Sigmoid colon (tissue), 4 donors: Measurements from ENCODE around the gene SPATA6.
"Not testable (repeated sequence)": the region's sequence is repeated elsewhere in the genome, so short reads cannot be mapped to it uniquely, and the experiment has no call there.

ENCODE experiments used
- POLR2AphosphoS5 ChIP-seq, 4 donors: sonication (generic); formaldehyde crosslinking; IDR thresholded peaks; one replicate each; pipeline ENCODE4 v1.6.1; 2017; ENCODE audit warnings: antibody characterized with exemption in 4 of 4
- TF ChIP-seq, protein P1 (sequence below), 4 experiments: fragments of 450-650 bp in 3 of 4; fragments of 200-600 bp in 1 of 4; IDR thresholded peaks; one replicate each; pipeline ENCODE4 v1.5.1; 2016 to 2019; ENCODE audit warnings: antibody characterized with exemption in 4 of 4, mild to moderate bottlenecking in 3 of 4, moderate library complexity in 2 of 4

- TF ChIP-seq, protein P1, sequence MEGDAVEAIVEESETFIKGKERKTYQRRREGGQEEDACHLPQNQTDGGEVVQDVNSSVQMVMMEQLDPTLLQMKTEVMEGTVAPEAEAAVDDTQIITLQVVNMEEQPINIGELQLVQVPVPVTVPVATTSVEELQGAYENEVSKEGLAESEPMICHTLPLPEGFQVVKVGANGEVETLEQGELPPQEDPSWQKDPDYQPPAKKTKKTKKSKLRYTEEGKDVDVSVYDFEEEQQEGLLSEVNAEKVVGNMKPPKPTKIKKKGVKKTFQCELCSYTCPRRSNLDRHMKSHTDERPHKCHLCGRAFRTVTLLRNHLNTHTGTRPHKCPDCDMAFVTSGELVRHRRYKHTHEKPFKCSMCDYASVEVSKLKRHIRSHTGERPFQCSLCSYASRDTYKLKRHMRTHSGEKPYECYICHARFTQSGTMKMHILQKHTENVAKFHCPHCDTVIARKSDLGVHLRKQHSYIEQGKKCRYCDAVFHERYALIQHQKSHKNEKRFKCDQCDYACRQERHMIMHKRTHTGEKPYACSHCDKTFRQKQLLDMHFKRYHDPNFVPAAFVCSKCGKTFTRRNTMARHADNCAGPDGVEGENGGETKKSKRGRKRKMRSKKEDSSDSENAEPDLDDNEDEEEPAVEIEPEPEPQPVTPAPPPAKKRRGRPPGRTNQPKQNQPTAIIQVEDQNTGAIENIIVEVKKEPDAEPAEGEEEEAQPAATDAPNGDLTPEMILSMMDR (IDR thresholded peaks at IDR 0.05): not testable (repeated sequence)
- not testable (repeated sequence) for TF ChIP-seq POLR2AphosphoS5 (IDR thresholded peaks at IDR 0.05)
Observed at GRCh38 chr1:48437379-48437778, 34.6 kb downstream of the SPATA6 start.
